ENCODE results near the gene CCT7.

GRCh38 chr2:73268366-73268829 is 34.3 kb downstream of the CCT7 start:
- TF ChIP-seq CTCF (IDR thresholded peaks at IDR 0.05): no peak
- TF ChIP-seq SMAD3 (CRISPR knock-in tag; IDR thresholded peaks at IDR 0.05; ENCODE audit: borderline replicate concordance): no peak

Data from WTC11 (cell line).